HG03066 (cell line): ENCODE data around the gene TSPAN9.

ENCODE experiments used
- ATAC-seq: cut with Tn5 transposase; IDR thresholded peaks from one replicate; pipeline ENCODE4 v1.9.1; 2021; ENCODE audit warnings: low read depth; ENCODE audit not compliant: unreplicated experiment

The TSPAN9 gene

DNA sequence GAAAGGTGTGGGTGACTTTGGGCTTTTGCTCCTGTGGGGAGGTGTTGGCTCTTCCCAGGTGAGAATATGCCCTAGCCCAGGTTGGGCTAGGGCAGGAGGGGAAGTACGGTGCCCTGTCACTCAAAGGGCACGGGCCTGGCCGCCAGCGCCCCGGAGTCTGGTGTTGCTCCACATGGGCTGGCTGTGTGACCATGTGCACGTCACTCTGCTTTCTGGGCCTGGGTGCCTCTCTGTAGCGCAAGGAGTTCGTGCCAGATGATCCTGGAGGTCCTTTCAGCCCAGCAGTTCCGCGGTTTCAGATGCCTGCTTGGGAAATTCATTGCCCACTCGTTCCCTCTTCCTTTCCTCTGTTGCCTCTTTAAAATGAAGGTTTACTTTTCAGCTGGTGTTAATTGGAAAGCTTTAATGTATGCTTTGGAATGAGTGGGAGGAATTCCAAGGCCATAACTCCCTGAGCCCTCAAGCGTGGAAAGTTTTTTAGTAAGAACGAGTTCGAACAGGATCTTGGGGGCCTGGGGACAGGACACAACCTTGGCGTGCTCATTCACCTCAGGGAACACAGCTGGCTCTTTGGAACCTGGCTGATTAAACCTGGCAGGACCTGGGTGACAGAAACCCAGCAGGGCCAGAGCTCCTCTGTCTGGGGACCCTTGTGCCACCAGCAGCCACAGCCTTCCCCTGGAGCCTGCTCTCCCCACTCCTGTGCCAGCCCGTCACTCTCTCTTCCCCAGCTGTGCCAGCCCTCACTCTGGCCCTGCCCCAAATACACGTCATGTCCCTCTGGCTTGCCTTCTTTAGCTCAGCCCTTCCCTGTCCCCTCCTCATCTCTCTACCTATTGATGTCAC lies 42.8 kb downstream of the TSPAN9 start:
- no peak for ATAC-seq

DNA sequence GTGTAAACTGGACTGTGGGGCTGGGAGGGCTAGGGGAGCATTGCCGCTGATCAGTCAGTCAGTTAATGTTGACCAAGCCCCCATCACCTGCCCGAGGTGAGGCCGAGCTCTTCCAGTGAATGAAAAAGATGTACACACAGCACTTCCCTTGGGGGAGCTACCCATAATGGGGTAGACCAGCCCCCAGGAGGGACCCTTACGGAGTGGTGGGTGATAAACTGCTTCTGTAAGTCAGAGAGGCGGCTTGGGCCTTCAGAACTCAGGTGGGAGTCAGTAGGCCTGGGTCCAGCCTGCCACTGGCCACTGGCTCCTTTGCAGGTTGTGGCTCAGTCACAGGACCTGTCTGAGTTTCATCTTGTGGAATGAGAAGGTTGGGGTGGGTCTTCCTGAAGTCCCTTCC lies 43.5 kb downstream of the TSPAN9 start:
- no peak for ATAC-seq

DNA sequence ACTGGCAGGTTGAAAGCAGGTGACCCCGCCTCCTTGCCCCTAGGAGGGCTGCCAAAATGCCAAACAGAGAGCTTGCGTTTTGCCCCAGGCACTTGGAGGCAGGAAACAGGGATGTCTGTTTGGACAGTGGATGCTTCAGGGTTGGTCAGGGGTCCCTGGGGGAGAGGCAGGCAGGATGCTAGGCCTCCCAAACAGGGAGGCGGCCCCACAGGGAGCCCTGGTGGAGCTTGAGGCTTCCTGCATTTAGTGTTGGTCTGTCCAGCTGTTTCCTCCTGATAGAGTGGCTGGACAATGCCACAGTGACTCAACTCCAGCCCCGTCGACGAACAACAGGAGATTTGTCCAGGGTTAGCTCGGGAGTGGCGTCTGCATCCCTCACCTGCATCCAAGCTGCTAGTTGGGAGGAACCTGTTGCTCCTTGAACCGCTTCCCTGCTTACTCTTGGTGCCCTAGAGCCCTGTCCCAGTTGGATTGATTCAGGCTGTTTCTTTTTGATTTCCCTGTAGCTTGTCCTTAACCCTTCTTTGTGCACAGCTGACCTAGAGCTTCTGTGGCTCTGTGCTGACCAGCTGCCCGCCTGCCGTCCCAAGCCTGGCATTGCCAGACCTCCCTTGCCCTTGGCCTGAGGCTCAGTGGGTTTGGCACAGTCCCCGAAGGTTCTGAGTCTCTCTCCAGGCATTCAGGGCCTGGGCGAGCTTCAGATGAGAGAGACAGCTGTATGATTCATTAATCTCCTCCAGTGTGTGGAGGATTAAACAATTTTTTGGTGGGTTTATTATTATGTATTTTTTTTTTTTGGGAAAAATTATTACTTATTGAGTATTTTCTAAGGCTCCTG lies 45.9 kb downstream of the TSPAN9 start:
- ATAC-seq: no peak

DNA sequence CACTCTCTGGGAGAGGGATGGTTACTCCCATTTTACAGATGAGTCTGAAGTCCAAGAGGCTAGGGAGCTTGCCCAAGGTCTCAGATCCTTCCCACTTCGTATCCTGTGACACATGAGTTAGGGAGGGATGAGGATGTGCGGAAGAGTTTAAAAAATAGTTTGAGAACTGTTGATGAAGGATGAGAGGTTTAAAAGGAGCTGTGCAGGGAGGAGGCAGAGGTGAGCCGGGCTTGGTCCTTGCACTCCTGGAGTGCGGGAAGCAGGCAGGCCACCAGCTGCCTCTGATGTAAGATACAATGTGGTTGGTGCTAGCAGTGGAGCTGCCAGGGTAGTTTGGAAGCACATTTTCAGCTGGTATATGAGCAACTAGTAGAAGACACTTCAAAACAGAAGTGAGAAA lies 46.5 kb downstream of the TSPAN9 start:
- ATAC-seq: no peak

DNA sequence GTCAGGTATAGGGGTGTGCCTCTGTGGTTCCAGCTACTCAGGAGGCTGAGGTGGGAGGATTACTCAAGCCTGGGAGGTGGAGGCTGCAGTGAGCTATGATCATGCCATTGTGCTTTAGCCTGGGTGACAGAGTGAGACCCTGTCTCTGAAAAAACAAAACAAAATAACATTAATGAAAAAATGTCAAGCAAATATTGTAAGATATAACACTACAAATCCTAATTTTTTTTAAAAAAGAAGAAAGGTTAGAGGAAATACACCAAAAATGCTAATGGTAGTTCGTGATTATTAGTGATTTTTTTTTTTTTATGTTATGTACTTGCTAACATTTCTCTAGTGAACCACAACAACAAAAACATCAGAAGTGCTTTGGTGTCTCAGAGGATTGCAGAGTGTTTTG lies 47.7 kb downstream of the TSPAN9 start:
- no peak for ATAC-seq

DNA sequence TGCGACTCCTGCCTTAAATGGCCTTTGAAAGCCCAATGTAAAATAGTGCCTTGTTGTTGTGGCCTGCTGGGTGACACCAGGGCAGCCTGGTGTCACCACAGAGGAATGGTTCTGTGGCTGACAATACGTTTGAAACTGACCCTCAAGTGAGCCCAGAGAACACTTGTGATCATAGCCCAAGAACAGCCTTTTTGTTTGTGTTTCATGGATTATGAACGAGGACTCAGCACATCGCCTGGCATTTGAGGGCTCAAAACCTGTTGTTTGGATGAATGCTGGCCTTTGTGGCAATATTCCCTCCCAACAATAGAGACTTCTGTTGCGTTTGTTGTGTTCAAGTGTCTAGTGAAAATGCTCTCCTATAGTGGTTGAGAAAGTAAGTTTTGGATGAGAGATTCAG lies 48.5 kb downstream of the TSPAN9 start:
- ATAC-seq: no peak

DNA sequence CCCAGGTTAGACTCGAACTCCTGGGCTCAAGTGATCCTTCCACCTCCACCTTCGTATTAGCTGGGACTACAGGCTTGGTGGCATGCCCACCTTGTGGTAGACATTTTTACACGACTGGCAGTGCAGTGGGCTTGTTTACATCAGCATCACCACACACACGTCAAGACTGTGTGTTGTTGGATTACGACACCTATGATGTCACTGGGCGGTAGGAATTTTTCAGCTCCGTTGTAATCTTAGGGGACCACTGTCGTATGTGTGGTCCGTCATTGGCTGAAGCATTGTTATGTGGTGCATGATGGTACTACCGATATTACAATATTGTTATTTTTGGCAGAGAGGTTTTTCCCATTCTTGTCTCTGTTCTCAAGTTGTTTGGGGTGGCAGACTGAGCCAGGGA lies 50.7 kb downstream of the TSPAN9 start:
- no peak for ATAC-seq

DNA sequence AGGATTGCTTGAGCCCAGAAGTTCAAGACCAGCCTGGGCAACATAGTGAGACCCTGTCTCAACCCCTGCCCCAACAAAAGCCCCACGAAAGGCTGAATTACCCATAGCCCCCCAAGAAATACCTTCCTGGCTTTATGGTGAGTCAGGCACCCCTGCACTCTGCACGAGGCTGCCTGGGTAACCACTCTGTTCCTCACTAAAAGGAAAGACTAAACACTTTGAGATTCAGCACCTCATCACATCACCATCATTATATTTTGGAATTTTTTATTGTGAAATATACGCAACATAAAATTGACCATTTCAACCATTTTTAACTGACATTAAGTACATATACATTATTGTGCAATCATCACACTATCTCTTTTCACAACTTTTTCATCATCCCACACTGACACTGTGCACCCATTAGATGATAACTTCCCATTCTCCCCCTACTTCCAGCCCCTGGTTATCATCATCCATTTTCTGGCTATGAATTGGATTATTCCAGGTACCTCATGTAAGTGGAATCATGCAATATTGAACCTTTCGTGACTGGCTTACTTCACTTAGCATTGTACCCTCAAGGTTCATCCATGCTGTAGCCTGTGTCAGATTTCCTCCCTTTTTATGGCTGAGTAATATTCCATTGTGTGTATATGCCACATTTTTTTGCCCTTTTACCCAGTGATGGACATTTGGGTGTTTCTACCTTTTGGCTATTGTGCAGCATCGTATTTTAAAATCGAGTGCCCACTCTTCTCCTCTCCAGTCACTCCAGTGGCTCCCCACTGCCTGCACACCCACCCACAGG lies 51.5 kb downstream of the TSPAN9 start:
- no peak for ATAC-seq

DNA sequence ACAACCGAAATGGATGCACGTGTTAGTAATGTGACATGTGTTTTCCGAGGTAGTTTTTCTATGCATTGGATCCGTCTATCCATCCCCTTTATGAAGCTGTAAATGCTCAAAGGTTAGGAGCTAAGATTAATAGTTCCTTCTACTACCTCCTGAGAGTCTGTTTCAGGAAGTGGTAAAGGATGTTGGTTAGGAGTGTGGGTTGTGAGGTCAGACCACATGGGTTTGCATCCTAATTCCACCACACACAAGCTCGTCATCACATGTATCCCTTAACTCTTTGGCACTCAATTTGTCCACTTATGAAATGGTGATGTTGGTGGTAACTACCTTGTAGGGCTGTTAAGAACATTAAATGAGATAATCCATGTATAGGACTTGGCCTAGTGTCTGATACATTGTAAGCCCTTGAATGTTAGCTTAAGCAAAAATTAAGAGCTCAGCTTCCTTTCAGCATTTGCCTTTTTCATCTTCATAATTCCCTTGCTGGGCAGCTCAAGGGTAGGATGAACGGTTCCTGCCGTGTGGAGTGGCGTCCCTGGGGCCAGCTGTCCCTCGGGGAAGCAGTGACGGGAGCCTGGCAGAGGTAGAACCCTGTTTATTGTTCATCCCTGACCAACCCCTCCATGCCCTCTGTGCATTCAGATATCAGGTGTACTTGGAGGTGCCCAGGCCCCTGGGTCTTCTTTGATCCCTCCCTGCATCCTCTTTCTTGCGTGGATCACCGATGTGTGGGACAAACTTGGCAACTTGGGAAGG lies 52.3 kb downstream of the TSPAN9 start:
- no peak for ATAC-seq

DNA sequence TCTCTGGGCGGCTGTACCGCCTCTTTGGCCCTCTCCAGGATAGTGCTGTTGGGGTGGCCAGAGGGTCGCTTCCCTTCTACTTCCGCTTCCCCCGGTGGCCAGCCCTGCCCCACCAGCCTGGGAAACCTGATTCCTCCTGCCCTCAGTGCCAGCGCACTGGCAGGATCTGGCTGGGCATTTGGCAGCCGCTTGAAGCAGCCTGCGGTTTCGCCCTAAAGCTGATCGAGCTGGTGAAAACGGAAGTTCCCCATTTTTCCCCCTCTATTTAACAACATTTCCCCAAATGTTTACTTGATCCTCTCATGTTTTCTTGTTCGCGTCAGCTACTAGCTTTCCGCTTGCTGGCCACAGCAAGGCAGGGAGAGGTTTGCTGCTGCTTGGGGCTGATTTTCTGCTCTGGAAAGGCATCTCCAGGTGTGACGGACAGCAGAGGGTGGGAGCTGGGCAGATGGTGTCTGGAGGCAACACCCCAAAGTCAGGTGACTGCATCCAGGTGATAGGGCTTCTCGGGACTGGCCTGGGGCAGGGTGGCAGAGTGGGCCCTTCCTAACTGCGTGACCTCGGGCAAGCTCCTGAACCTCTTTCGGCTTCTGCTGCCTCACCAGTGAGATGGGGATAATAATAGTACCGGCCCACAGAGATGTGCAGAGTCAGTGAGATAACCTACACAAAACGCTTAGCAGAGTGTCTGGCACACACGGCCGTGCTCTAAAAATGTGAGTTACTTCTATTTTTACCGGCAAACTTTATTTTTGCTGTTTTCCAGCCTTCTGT lies 53.1 kb downstream of the TSPAN9 start:
- no peak for ATAC-seq

DNA sequence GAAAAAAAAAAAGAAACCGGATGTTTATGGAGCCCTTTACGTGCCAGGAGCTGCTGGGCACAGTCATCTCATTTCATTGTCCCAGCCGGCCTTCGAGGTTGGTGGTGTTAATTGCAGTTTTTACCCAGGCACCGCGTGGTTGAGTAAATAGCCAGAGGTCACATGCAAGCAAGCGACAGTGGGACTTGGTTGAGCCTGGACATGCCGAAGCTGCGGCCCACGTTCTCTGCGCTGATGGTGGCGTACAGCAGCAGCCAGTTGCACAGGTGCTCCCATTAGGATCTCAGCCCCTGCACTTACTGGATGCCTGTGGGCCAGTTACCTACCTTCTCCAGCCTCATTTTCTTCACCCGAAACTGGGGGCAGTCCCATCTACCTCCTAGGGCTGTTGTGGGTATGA lies 54.0 kb downstream of the TSPAN9 start:
- ATAC-seq: no peak

DNA sequence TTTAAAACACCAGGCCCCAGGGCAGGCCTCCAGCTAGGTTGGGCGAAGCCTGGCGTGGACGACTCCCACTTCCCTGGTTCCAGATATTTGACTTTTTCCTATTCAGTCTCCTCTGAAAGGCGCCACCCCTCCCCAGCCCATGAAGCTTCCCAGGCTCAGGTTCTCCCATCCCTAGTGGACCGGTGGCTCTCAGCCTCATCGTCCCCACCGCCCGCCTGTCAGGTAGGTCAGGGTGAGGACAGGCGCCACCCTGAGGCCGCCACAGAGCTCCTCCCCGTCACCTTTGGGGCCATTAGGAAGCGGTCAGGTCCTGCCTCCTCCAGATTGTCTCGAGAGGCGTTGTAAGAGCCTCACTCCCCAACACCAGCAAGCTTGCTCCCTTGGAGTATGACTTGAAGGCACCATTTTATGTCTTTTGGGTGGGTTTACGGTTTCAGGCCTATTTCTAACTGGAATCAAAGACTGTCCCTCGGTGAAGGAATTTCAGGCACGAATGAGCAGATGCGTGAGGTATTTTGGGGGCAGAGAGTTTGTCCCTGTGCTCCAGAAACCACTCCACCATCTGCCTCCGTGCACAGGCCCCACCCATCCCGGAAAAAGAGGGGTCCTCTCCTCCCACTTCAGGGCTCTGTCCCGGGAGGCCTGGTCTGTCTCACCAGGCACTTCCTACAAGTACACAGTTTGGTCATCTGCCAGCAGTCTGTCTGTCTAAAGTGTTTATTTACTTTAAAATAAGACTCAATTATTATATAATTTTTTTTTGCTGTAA lies 55.6 kb downstream of the TSPAN9 start:
- no peak for ATAC-seq

DNA sequence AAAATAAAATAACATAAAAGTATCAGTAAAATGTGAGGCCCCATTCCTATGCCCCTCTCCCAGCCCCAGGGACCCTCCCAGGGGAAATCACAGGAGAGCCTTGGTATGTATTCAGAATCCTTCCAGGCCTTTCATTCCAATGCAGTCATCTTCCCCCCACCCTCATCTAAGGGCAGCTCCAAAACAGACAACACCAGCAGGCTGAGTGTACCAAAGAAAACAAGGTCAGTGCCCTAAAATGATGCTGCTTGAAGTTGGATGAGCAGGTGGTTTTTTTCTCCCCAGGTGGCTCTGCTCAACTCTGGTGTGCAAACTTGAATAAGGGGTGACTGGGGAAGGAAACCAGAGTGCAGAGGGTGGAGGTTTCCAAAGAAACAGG lies 56.2 kb downstream of the TSPAN9 start:
- no peak for ATAC-seq

DNA sequence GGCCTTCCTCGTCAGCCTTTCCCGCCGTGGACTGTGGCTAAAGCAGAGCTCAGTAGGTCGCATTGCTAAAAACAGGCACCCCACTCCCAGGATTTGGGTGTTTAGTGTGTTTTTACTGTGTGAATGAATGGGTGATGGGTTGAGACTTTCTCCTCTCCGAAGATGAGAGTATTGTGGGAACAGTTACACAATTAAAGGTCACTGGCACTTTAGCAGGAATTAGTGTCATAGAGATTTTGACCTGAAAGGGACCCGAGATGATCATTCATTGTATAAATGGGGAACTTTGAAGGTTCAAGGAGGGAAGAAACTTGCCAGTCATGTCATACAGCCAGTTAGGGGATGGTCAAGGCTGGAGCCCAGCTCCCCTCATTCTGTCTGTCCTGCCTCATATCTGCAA lies 56.9 kb downstream of the TSPAN9 start:
- no peak for ATAC-seq

DNA sequence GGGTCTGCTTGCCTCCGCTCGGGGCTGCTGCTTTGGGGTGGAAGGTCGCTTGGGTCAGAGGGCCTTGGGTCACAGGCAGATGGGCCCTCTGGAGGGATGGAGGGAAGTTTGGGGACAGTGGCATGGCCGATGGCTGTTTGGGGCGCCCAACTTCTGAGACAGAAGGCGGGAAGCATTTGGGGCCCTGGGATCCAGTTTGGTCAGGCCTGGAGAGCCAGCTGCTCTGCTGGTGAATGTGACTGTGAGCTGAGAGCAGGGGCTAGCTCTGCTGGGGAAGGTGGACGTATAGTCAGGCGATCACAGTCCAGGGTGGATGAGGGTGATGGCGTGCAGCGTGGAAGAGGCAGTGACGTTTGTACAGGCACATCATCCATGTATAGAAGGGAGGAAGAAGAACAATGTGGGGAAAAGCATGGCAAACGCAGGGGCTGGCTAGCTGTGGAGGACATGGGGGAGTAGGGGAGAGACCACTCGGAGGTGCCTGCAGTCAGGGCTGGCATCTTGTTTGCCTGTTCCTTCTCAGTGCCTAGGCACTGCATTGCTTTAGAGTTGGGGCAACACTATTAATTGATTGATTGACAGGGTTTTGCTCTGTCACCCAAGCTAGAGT lies 57.5 kb downstream of the TSPAN9 start:
- no peak for ATAC-seq

DNA sequence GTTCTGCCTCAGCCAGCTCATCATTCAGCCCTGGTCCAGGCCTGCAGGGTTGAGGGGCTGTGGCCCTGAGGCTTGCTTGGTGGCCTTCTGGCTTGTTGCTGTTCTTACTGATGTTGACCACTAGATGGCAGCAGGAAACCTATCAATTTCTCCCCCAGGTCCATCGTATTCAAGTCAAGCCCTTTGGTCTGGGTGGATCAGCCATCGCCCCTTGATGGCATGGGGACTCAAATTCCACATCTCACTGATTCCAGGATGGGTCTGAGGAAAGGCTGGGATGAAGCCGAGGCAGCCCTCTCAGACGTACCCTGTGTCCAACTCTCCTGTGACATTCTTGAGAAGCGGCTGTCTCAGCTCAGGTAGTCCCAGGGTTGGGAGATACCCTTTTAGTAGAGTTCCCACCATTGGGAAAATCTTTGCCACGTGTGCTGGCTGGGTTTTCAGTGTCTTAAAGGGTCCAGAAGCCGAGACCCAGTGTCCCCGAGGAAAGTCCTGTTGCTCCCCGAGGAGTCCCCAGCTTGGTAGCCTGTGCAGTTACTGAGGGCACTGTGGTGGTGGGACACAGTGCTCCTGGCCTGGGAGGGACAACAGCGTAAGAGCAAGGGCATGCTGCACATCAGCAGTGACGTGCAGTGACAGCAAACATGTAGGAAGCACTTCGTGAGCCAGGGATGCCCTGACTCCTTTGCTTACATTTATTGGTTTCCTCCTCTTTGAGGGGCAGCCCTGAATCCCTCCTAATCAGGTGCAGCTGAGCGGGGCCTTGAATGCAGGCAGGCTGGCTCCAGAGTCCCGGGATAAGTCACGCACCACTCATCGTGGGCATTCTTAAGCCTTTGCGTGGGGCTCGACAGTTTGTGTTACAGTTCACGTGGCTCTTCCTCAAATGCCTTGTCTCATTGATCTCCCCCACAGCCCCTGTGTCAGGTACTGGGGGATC lies 58.6 kb downstream of the TSPAN9 start:
- ATAC-seq: no peak

DNA sequence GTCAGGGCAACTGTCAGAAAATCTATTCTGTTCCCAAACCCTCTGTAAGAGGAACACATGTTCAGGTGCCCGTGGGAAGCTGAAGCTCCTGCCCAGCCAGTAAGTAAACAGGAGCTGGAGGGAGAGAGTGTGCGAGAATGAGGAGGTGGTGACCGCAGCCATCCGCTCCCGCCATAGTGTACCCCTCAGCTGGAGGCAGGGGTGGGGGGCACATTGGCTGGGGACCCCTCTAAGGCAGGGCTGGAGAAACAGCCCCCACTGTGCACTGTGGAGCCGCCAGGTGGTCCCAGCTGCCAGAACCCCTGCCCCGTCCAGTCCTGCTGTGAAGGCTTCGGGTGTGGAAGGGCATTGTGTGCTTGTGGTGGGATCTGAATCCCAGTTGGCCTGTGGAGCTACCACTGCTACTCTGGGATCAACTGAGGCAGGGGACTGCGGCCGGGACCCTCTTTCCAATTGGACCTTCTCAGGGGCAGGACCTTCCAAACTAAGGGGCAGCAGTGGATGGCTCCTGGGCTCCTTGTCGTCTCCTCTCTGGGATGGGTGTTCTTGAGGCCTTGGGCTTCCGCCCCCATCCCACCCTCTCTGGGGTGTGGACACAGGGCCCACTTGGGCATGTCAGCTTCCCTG lies 59.6 kb downstream of the TSPAN9 start:
- no peak for ATAC-seq
